GM12892 (cell line): Measurements from ENCODE around the gene LAMB3.

ENCODE experiments used
- DNase-seq: peaks from one replicate; pipeline ENCODE4 v3.0.0; 2011; ENCODE audit not compliant: insufficient read length
- FAIRE-seq: peaks from 2 replicates; lab custom pipeline; 2011; peaks lifted over from hg19 to GRCh38; lab: Jason Lieb, UNC
- POLR2A ChIP-seq: IDR thresholded peaks from 2 replicates; pipeline ENCODE4 v1.6.1; 2011; ENCODE audit warnings: low read depth, low read length, control low read depth
- POLR2AphosphoS5 ChIP-seq: IDR thresholded peaks from 2 replicates; pipeline ENCODE4 v1.6.1; 2011; ENCODE audit warnings: low read depth, low read length, control low read depth
- TAF1 ChIP-seq: IDR thresholded peaks from 2 replicates; pipeline ENCODE4 v1.6.1; 2011; ENCODE audit warnings: low read depth, mild to moderate bottlenecking, control low read depth, low read length, borderline replicate concordance

The LAMB3 gene

DNA sequence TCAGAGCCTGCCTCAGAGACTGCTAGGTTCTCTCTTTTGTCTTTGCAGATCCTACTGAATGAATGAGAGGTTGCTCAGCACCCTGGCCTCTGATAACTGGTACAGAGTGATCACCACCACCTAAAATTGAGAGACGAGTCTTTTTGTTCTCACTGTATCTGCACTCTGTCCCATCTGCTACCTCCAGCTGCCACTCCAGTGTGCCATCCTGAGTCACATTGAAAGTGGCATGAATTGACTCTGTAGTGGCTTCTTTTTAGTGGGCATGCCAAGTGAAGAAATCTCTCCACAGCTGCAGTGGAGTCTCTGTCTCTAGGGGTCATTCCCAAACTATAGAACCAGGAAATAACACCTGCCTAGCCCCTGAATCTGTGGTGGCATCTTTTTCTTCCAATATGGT, 54.0 kb downstream of the LAMB3 start:
- TF ChIP-seq POLR2A: no peak
- TF ChIP-seq TAF1: no peak
- no peak for TF ChIP-seq POLR2AphosphoS5
- DNase-seq (no peak), FAIRE-seq (no peak)

DNA sequence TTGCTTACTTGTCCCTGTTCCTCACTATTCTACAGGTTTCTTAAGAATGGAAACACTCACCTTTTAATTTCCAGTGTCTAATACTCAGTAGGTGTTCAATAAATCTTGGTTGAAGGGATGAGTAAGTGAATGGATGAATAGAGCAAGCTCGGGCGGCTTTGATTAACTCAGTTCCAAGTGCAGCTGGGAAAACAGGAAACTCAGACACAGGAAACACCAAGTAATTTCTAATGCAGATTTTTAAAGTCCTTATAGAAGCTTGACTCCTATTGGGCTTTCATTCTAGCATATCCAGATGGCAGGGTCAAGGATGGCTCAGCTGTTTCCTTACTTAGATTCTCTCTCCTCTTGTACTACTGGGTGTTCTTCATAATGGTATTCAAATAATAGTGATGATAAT, 54.7 kb downstream of the LAMB3 start:
- no peak for DNase-seq

GRCh38 chr1:209595599-209596285, 56.5 kb downstream of the LAMB3 start:
- FAIRE-seq (no peak), DNase-seq (no peak)
- no peak for TF ChIP-seq TAF1
- no peak for TF ChIP-seq POLR2AphosphoS5
- TF ChIP-seq POLR2A: no peak

More for the DNA sequence above, 54.7 kb downstream of the LAMB3 start:
- FAIRE-seq: no peak
- TF ChIP-seq POLR2A (no peak), TAF1 (no peak), POLR2AphosphoS5 (no peak)

DNA sequence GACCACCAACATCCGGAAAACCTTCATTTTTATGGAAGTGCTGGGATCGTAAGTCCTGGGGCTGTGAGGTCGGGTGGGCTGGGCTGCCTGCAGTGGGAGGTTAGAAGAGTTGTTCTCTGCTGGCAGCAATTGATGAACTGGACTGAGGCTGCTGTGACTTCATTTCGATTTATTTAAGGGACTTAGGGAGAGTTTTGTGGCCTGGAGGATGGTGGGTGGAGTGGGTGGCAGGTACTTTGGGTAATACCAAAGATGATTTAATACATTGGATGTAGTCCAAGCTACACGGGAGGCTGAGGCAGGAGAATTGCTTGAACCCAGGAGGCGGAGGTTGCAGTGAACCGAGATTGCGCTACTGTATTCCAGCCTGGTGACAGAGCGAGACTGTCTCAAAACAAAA, 57.2 kb downstream of the LAMB3 start:
- DNase-seq: no peak
- TF ChIP-seq POLR2AphosphoS5 (no peak), POLR2A (no peak), TAF1 (no peak)
- no peak for FAIRE-seq

DNA sequence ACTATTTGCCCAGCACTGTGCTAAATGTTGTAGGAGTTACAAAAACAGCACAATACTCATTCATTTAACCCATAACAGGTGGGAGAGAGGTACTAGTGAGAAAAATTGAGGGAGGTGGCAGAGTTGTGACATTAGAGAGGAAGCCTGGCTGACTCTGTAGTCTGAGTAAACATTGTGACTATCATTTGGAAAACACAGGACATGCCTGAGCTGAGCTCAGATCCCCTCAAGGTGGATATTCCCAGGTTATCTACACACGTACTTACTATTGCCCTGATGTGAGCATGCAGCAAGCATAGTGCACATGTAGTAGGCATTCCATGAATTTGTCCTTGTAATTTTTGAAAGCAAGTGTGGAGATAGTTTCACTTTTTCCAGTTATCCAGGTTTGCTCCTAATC, 57.8 kb downstream of the LAMB3 start:
- DNase-seq: no peak
- FAIRE-seq: no peak
- TF ChIP-seq POLR2A (no peak), POLR2AphosphoS5 (no peak), TAF1 (no peak)

DNA sequence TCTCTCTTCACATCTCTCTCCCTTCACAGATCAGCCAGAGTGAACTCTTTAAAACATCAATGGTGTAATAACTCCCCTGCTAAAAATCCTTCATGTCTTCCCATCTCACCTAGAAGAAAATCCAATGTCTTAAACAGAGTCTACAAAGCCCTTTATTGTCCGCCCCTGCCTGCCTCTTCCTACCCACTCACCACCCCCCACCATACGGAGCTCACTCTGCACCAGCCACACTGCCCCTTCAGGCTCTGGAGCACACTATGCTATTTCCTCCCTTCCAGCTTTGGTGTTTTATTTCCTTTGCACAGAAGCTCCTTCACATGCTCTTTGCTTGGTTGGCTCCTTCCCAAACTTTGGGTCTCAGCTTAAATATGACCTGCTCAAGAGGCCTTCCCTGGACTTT, 58.5 kb downstream of the LAMB3 start:
- TF ChIP-seq POLR2AphosphoS5 (no peak), POLR2A (no peak), TAF1 (no peak)
- no peak for FAIRE-seq
- no peak for DNase-seq

GRCh38 chr1:209590405-209590804, 61.8 kb downstream of the LAMB3 start:
- no peak for FAIRE-seq
- DNase-seq: no peak
- TF ChIP-seq POLR2A: no peak

GRCh38 chr1:209589863-209590262, 62.4 kb downstream of the LAMB3 start:
- DNase-seq: no peak
- no peak for FAIRE-seq
- TF ChIP-seq TAF1 (no peak), POLR2AphosphoS5 (no peak), POLR2A (no peak)

GRCh38 chr1:209589440-209589839, 62.8 kb downstream of the LAMB3 start:
- no peak for TF ChIP-seq TAF1
- TF ChIP-seq POLR2A: no peak
- TF ChIP-seq POLR2AphosphoS5: no peak
- FAIRE-seq (no peak), DNase-seq (no peak)

- DNase-seq (no peak), FAIRE-seq (no peak)
- TF ChIP-seq TAF1: no peak
- no peak for TF ChIP-seq POLR2AphosphoS5
- no peak for TF ChIP-seq POLR2A
Observed at GRCh38 chr1:209587789-209588188, 64.4 kb downstream of the LAMB3 start.

- no peak for FAIRE-seq
- no peak for TF ChIP-seq TAF1
- no peak for TF ChIP-seq POLR2AphosphoS5
- TF ChIP-seq POLR2A: no peak
- DNase-seq: no peak
Observed at GRCh38 chr1:209586221-209586740, 65.9 kb downstream of the LAMB3 start.

DNA sequence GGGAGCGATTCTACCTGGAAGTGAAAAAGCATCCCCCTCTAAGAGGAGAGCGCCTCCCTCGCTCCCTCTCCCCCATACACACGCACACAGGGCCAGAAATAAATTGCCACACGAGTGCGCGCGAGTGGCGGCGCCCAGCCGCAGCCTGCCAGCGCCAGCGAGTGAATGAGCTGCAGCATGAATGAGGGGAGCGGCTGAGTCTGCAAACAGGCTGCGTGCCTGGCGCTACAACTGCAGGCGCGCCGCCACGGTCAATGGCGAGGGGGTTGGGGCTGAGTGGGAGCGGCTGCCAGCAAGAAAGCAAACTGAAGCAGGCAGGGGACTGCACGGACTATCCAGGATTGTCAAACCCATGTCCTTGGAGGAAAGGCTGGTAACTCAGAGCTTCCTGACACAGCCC, 66.6 kb downstream of the LAMB3 start:
- TF ChIP-seq POLR2AphosphoS5 (no peak), TAF1 (no peak), POLR2A (no peak)
- DNase-seq (no peak), FAIRE-seq (no peak)

DNA sequence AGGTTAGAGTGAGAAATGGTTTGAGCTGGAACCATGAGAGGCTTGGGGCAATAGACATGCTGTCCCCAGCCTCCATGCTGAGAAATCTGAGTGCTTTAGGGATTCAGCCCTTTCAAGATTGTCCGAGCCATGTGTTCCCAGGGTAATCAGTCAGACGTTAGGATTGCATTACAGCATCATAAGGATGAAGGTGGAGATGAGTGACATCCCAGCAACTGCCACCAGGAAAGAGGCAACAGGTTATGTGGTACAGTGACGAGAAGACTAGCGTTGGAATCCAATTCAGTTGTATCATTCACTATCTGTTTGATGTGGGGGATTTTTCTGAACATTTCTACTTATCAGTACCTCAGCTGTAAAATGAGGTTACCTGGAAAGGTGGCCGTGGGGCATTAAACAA, 67.0 kb downstream of the LAMB3 start:
- no peak for DNase-seq
- TF ChIP-seq POLR2A (no peak), TAF1 (no peak), POLR2AphosphoS5 (no peak)
- no peak for FAIRE-seq

- DNase-seq: no peak
- FAIRE-seq: no peak
- TF ChIP-seq POLR2A: no peak
- TF ChIP-seq POLR2AphosphoS5: no peak
Observed at GRCh38 chr1:209584231-209584672, 68.0 kb downstream of the LAMB3 start.
